Nephron (organoid): ENCODE measurements around the gene ANGPTL2.
A peak's percentile ranks its signal among the peaks of the same experiment; 100 is the strongest.

Source experiments
- H3K27ac Mint-ChIP-seq, 3 experiments: 2 replicates each; pipeline ENCODE4 v1.8.0; 2020; ENCODE audit warnings: mixed read lengths in 3 of 3, mild to moderate bottlenecking in 2 of 3, moderate library complexity in 1 of 3
- H3K27me3 Mint-ChIP-seq: 2 replicates; pipeline ENCODE4 v1.8.0; 2021; ENCODE audit warnings: low read depth, mild to moderate bottlenecking, moderate library complexity, mixed read lengths
- H3K36me3 Mint-ChIP-seq: 2 replicates; pipeline ENCODE4 v1.8.0; 2020; ENCODE audit warnings: low read depth, mixed read lengths
- H3K4me1 Mint-ChIP-seq: 2 replicates; pipeline ENCODE4 v1.8.0; 2020; ENCODE audit warnings: mixed read lengths
- H3K4me3 Mint-ChIP-seq, 3 experiments: 2 replicates each; pipeline ENCODE4 v1.8.0; 2020; ENCODE audit warnings: mild to moderate bottlenecking in 3 of 3, mixed read lengths in 3 of 3, moderate library complexity in 2 of 3
- H3K9me3 Mint-ChIP-seq: 2 replicates; pipeline ENCODE4 v1.8.0; 2020; ENCODE audit warnings: mixed read lengths
- CTCF ChIP-seq, 3 experiments: fragments of 200-600 bp; sonication (generic); IDR thresholded peaks; one replicate each; pipeline ENCODE4 v1.5.0; 2021; ENCODE audit warnings: antibody characterized with exemption in 3 of 3; ENCODE audit not compliant: unreplicated experiment in 3 of 3

The ANGPTL2 gene

GRCh38 chr9:127086771-127087170 is 35.7 kb downstream of the ANGPTL2 start:
- Mint-ChIP-seq H3K4me1 (peaks cover 27% of the 10 kb centered on the region), H3K36me3 (peaks cover 21% of the 10 kb centered on the region), H3K27me3 (peaks cover 3% of the 10 kb centered on the region), H3K9me3 (no peaks in the 10 kb centered on the region), H3K4me3 (no peak overlapping the region), H3K27ac (no peak overlapping the region)
- TF ChIP-seq CTCF (IDR thresholded peaks at IDR 0.05; ENCODE audit: unreplicated experiment in 3 of 3) = no peak

- H3K4me1 Mint-ChIP-seq = peaks cover 21% of the 10 kb centered on the region
- H3K36me3 Mint-ChIP-seq = peaks cover 17% of the 10 kb centered on the region
- H3K27me3 Mint-ChIP-seq = peaks cover 3% of the 10 kb centered on the region
- H3K4me3 Mint-ChIP-seq = no peak overlapping the region
- TF ChIP-seq CTCF (IDR thresholded peaks at IDR 0.05; ENCODE audit: unreplicated experiment in 3 of 3) = no peak
- peak overlapping the region in 1 of 3 experiments; percentile 27 for H3K27ac Mint-ChIP-seq
- no peaks in the 10 kb centered on the region for H3K9me3 Mint-ChIP-seq
Measured at GRCh38 chr9:127085186-127085585, 37.2 kb downstream of the ANGPTL2 start.

- H3K4me3 Mint-ChIP-seq = no peak overlapping the region
- no peak overlapping the region for H3K27ac Mint-ChIP-seq
- TF ChIP-seq CTCF (IDR thresholded peaks at IDR 0.05; ENCODE audit: unreplicated experiment in 3 of 3) = no peak
- H3K36me3 Mint-ChIP-seq = peaks cover 17% of the 10 kb centered on the region
- no peaks in the 10 kb centered on the region for H3K9me3 Mint-ChIP-seq
- H3K4me1 Mint-ChIP-seq = peaks cover 15% of the 10 kb centered on the region
- H3K27me3 Mint-ChIP-seq = peaks cover 9% of the 10 kb centered on the region
Measured at GRCh38 chr9:127084076-127085039, 38.1 kb downstream of the ANGPTL2 start.

GRCh38 chr9:127083138-127083980 is 39.1 kb downstream of the ANGPTL2 start:
- H3K27ac Mint-ChIP-seq = no peak overlapping the region
- H3K27me3 Mint-ChIP-seq = peaks cover 9% of the 10 kb centered on the region
- no peak for TF ChIP-seq CTCF (IDR thresholded peaks at IDR 0.05; ENCODE audit: unreplicated experiment in 3 of 3)
- no peaks in the 10 kb centered on the region for H3K9me3 Mint-ChIP-seq
- H3K36me3 Mint-ChIP-seq = peaks cover 14% of the 10 kb centered on the region
- H3K4me1 Mint-ChIP-seq = peaks cover 14% of the 10 kb centered on the region
- H3K4me3 Mint-ChIP-seq = no peak overlapping the region

GRCh38 chr9:127081250-127082185 is 40.9 kb downstream of the ANGPTL2 start:
- no peak overlapping the region for H3K27ac Mint-ChIP-seq
- no peaks in the 10 kb centered on the region for H3K9me3 Mint-ChIP-seq
- H3K4me1 Mint-ChIP-seq = peaks cover 13% of the 10 kb centered on the region
- no peak overlapping the region for H3K4me3 Mint-ChIP-seq
- H3K27me3 Mint-ChIP-seq = peaks cover 14% of the 10 kb centered on the region
- TF ChIP-seq CTCF (IDR thresholded peaks at IDR 0.05; ENCODE audit: unreplicated experiment in 3 of 3) = no peak
- H3K36me3 Mint-ChIP-seq = peaks cover under 1% of the 10 kb centered on the region
